HG03064 (cell line): ENCODE measurements around the gene PLA2G1B.
A peak's percentile ranks its signal among the peaks of the same experiment; 100 is the strongest.

Source experiments
- ATAC-seq: cut with Tn5 transposase; IDR thresholded peaks from one replicate; pipeline ENCODE4 v1.9.1; 2021; ENCODE audit warnings: low read depth; ENCODE audit not compliant: unreplicated experiment

PLA2G1B gene

DNA sequence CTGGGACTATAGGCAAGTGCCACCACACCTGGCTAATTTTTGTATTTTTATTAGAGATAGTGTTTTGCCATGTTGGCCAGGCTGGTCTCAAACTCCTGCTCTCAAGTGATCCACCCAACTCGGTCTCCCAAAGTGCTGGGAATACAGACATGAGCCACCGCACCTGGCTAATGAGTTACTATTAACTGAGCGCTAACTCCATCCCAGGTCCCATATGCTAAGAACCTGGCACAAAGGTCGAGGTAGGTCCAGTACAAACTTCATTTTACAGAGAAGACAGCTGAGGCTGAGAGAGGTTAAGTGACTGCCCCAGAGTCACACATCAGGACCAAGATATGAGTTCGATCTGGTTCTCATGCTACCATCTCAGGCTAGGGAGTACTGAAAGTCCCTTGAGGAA is 4.5 kb upstream of the PLA2G1B start:
- no peak for ATAC-seq

DNA sequence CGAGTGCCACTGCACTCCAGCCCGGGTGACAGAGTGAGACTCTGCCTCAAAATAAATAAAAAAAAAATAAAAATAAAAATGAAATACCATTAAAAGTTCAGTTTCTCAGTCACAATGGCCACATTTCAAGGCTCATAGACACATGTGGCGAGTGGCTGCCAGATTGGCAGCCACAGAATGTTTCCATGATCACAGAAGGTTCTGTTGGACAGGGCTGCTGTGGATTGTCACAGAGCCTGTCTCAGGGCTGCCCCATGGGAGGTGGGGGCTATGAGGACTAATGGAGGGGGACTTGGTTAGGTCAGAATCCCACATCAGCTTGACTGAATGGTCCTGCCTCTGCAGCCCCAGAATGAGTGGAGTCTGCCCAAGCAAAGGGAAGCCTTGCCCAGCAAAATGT is 3.8 kb upstream of the PLA2G1B start:
- no peak for ATAC-seq

DNA sequence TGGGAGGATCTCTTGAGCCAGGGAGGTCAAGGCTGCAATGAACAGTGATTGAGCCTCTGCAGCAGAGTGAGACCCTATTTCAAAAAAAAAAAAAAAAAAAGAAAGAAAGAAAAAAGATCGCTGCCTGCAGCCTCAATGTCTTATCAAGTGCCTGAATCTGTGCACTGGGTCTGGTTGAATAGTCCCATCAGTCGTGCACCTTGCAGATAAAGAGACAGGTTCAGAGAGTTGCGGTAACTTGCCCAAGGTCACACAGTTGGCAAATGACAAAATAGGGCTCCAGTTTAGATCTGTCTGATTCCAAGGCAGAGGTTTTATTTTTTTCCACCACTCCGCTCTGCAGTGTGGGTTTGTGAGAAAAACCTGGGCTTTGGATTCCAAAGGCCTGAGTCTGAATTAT is 649 bp upstream of the PLA2G1B start:
- no peak for ATAC-seq

DNA sequence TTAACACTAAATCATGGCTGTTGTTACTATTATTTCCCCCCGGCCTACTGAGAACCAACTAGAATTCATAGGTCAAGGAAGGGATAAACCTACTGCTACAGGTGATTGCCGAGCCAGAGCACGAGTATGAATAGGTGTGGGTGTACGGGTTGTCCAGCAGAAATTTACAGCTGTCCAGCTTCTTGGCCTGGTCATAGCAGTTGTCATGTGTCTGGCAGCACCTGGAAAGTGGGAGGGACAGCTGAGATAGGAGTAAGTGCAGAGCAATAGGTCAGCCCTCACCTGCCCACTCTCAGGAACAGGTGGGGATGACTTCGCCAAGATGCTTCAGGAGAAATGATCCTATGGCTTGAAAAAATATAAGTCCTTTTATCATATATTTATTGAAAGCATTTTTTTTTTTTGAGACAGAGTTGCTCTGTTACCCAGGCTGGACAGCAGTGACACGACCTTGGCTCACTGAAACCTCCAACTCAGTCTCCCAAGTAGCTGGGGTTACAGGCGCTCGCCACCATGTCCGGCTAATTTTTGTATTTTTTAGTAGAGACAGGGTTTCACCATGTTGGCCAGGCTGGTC is 2.6 kb downstream of the PLA2G1B start:
- no peak for ATAC-seq

DNA sequence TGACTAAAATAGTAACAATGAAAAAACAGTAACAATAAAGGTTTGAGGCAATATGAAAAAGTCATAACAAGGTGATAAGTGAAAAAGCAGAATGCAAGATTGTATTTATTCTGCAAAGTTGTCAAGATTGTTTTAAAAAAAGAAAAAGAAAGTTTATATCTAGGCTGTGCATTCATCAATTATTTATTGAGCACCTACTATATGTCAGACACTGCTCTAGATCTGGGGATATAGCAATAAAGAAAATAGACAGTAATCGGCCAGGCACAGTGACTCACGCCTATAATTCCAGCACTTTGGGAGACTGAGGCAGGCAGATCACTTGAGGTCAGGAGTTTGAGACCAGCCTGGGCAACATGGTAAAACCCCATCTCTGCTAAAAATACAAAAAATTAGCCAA is 3.8 kb downstream of the PLA2G1B start:
- no peak for ATAC-seq

DNA sequence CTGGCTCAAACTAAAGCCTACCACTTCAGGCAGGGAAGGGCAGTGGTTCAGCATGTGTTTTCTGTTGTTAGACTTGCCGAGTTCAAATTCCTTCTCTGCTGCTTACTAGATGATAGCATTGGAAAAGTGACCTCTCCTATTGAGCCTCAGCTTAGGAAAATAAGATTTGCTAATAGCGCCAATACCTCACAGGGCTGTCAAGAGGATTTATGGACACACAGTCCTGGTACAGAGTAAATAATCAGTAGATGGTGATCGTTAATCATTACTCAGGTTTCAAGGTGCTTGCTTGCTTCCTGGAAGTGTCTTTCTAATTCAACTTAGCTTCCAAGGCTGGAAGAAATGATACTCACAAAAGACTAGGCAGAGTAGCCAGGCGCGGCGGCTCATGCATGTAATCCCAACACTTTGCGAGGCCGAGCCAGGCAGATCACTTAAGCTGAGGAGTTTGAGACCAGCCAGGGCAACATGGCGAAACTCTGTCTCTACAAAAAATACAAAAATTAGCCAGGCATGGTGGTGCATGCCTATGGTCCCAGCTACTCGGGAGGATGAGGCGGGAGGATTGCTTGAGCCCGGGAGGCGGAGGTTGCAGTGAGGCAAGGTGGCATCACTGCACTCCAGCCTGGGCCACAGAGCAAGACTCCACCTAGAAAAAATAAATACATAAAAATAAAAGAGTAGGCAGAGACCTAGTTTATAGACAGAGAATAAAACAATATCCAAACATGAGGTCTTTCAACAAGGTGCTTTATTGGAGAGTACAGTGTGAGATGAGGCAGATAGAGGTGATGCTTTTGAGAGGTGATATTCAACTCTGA is 6.0 kb downstream of the PLA2G1B start:
- no peak for ATAC-seq

DNA sequence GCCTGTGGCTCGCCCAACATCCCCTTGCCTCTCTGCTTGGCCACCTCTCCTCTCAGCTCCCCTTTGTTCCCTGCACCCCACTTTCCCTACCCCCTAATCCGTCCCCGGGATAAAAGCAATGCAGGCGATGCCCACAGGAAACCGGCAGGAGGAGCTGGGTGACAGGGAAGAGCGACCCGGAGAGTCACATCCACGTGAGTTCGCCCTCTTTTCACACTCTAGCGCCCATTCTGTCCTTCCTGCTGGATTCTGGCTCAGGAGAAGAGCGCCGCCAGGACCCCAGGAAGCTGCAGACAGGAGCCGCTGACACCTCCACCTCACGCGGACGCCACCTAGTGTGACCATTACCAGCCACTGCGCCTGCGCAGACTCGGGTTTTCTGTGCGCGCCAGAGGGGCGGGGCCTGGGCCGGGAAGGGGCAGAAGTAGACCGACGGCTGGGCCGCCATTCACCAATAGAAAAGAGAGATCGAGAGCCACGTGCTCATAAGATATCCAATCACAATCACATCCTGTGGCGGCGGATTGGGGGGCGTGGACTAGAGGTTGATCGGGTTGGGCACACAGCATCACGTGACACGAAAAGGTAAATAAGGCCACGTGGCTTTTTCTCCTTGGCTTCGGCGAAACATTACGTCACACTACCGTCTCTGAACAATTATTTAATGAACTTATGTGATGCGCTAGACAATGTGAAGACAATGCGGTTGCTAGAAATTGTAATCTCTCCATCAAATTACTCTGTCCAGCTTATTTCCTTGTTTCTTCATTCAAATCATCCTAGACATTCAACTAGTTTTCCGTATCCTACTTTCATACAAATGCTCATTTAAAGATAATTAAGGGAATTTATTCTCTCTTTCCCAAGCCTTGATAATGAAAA is 10.1 kb downstream of the PLA2G1B start:
- peak; percentile 95 for ATAC-seq

DNA sequence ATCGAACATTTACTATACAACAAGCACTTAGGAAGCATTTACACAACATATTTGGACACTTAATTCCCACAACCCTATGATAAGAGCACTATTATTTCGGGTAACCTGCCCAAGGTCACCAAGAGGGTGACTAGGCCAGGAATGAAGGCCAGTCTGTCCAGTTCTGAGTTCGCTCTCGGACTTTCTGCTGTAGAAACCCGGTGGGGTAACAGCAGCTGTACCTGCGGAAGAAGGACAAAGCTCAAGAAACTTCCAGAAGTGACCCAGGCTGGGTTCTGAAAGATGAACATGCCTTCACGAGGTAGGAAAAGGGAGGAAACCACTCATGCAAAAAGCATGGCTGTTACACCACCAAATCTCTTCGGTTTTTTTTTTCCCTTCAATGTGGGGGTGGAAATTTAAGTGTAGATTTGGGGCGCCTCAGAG is 10.8 kb downstream of the PLA2G1B start:
- ATAC-seq, result no peak

DNA sequence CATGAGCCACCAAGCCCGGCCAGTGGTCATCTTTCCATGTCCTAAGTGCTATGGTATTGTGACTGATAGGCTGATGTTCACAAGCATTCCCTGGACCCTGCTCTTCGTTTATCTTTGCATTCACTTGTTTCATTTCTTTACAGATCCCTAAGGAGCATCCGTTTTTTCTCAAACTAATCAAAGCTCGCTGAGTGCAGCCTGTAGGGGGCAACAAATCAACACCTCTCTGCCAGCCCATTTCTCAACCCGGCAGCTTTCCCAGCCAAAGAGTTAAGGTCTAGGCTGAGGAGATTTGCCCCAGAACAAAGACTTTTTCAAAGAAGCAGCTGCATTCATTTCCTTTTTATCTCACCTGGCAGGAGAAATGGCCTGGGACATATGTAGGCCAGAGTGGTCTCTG is 13.4 kb downstream of the PLA2G1B start:
- no peak for ATAC-seq

DNA sequence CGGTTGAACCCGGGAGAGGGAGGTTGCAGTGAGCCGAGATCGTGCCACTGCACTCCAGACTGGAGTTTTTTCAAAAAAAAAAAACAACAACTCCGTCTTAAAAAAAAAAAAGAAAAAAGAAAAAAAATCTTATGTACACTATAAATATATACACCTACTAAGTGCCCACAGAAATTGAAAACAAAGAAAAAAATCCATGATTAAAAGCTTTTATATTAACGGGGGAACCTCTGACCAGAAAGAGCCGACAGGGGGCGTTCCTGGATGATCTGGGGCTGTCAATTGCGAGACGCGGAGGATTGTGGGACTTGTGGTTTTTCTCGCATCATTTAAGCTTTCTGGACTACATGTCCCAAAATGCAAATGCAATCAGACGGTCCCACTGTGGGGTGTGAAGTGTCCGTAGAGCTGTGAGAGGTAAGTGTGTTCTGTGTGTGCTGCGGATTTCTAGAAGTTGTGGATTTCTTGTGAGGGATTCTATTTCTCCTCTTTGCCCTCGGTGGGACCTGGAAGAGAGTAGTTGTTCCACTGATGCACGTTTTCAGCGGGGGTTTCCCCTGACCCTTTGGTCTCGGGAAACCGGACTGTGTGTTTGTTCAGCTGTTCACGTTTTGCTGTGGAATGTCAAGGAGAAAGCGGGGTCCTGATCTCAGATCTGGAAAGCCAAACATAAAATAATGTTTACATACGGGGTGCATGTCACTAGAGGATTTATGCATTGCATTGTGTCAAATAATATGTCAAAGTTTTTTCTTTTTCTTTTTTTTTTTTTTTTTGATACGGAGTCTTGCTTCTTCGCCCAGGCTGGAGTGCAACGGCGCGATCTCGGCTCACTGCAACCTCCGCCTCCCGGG is 25.4 kb downstream of the PLA2G1B start, which contains the start of gene SIRT4:
SIRT4 (plus strand) TSS at position 360 of the 854 bp plus-strand sequence. CDS start 1,241 bp downstream, outside the sequence.
- ATAC-seq, result peak; percentile 95

DNA sequence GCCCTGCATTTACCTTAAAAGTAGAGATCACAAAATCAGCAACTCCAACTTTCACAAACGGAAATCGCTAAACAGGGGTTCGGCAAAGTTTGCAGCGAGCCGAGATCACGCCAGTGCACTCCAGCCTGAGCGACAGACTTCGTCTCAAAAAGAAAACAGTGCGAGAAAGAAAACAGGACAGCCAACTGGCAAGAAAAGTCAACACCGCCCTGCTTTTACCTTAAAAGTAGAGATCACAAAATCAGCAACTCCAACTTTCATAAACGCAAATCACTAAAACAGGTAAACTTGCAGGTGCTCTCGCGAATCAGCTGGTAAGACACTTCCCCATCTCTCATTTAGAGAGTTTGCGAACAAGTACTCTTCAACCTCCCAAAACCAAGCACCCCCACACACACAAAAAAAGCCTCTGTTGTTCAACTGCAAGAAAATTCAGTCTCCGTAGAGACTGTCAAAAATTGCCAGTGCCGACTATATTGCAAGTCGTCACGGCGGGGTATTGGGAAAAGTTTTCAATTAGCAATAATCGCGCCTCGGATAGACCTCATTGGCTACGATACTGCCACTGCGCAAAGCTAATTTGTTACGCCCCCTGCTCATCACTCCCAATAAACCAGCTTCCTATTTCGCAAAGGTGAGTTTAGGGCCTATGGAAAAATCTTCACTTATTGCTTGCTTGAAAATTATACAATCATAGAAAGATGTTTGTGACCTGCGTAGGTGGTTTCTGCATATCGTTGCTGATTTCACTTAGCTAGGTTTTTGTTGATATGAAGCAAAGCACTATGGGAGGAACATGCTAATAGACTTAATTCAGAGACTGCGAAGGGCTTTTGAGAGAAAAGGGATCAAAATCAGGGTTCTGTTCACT is 34.7 kb downstream of the PLA2G1B start, which contains the start of gene RNU4-1:
RNU4-1 (minus strand) TSS at position 577 of the 871 bp plus-strand sequence.
- peak; percentile 55 for ATAC-seq

DNA sequence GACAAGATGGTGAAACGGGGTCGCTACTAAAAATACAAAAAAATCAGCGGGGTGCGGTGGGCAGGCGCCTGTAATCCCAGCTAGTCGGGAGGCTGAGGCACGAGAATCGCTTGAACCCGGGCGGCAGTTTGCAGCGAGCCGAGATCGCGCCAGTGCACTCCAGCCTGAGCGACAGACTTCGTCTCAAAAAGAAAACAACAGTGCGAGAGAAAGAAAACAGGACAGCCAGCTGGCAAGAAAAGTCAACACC is 35.2 kb downstream of the PLA2G1B start:
- ATAC-seq, result peak; percentile 5

DNA sequence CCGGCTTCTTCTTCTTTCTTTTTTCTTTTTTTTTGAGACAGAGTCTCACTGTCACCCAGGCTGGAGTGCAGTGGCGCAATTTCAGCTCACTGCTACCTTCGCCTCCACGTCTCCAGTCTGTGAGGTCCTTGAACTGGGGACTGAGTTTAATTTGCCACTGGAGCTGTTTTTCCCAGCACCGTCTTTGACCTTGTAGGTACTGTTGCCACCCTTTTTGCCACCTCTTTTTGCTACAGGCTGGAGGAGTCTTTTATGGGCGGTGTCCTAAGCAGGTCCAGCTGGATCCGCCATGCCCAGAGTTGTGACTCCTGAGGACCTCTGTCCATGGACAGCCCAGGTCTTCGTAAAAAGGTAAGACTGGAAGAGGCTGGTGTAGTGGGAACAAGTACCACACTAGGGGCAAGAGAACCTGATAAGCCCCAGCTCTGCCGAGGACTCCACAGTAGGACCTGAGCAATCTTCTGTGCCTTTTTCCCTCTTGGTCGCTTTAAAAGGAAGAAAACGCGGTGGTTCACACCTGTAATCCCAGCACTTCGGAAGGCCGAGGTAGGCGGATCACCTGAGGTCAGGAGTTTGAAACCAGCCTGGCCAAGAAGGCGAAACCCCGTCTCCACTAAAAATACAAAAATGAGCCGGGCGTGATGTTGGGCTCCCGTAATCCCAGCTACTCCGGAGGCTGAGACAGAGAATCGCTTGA is 36.8 kb downstream of the PLA2G1B start:
- no peak for ATAC-seq

DNA sequence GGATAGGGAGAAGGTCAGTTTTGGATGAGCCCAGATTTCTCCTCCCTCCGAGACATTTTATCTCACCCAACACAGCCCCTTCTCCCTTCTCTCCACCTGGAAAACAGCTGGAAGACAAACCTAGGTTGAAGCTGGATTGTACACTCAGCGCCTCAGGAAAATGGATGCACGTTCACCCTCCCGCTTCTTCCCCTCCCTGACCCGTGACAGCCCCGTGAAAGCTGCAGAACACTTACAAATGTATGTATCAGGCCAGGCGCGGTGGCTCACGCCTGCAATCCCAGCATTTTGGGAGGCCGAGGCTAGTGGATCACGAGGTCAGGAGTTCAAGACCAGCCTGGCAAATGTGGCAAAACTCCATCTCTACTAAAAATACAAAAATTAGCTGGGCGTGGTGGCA is 40.1 kb downstream of the PLA2G1B start:
- ATAC-seq, result no peak

DNA sequence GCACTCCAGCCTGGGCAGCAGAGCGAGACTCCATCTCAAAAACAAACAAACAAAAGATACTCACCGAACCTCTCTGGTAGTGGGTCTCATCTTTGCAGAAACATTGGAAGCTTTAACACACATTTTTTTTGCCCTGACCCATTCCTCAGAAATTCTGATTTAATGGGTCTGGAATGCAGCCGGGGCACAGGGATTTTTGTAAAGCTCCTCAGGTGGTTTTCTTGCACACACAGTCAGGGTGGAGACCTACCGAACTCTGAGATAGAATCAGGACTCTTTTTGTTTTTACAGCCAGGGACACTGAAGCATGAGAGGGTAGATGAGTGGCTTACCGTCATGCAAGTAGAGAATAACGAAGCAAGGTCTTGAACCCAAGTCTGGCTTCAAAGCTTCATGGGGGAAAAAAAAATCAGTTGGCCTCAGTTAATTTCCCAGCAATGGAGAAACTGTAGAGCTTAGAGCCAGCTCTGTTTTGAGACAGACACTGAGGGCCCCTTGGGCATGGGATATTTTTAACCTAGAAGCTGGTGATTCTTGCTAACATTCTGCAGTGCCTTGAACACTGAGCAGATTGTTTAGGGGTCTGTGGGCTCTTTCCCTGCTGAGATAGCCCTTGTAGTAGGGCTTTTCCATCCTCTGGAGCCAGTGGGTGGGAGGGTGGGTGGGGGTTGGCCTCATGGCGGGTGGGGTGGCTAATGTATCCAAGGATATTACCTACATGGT is 40.6 kb downstream of the PLA2G1B start:
- ATAC-seq, result no peak

DNA sequence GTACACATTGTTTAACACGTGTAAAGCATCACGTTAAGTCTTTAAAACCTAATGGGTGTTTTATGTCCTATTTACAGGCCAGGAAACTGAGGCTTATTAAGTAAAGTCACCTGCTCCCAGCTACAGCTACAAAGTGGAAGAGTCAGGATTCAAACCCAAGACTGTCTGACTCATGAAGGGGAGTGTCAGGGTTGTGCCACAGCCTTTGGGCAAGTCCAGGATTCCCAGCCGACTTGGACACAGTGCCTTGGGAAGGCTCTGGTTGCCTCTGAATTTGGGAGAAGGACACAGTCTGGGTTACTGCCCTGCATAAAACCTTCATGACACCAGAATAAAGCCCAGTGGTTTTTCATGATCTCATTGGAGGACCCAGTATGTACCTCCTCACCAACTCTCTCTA is 43.2 kb downstream of the PLA2G1B start:
- no peak for ATAC-seq

DNA sequence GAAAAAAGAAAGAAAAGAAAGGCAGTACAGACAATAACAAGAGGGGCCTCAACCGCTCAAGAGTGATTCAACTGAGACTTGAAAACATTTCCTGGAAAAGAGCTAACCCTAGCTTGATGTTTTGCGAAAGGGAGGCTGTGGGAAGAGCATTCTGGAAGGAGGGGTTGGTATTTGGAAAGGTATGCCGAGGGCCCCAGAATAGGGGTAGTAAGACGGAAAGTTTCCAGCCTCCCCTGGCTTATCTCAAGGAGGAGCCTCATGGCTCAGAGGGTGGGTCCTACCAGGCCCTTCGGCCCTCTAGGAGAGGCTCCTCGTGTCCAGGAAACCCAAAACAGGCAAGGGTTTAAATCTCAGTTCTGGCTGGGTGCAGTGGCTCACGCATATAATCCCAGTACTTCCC is 44.3 kb downstream of the PLA2G1B start:
- no peak for ATAC-seq
